ENCODE results near the gene SCFD2. TPM values are rescaled to one million over a fixed set of nuclear protein-coding genes. Genes with fewer than 3 reads are reported as not detected.

Gene SCFD2
- total and polyA plus RNA-seq, 10 of the 15 experiments (the other 5 are each of a cell fraction or from before 2014, with no cell fraction given) = 4.8 to 37.6 (median 24.9) TPM

DNA sequence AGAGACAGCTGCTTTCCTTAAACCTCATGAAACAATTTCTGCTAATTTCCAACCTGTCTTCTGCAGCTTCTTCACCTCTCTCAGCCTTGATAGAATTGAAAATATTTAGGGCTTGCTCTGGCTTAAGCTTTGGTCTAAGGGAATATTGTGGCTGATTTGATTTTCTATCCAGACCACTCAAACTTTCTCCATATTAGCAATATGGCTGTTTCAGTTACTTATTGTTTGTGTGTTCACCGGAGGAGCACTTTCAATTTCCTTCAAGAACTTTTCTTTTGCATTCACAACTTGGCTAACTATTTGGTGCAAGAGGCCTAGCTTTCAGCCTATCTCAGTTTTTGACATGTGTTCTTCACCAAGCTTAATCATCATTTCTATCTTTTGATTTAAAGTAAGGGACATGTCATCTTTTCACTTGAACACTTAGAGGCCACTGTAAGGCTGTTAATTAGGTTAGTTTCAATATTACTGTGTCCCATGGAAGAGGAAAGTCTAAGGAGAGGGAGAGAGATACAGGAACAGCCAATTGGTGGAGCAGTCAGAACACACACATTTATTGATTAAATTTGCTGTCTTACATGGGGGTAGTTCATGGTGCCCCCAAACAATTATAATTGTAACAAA lies 290.6 kb downstream of the SCFD2 start:
- H2AFZ ChIP-seq (ENCODE audit: control insufficient read depth, low read depth, low read length) = no peak overlapping the region
- intact Hi-C loops (cut with micrococcal nuclease; ENCODE audit: unreplicated experiment) = no loop called here
- no peak; the same call in 1 of the 2 replicates for TF ChIP-seq IKZF1 (conservative IDR thresholded peaks at IDR 0.05)
- TF ChIP-seq DPF2 (IDR thresholded peaks at IDR 0.05) = 0 out of 2 replicates have a peak, but pooled peaks have one; percentile 31
- TF ChIP-seq JUNB (IDR thresholded peaks at IDR 0.05) = peak; percentile 39
- TF ChIP-seq MTA2 (IDR thresholded peaks at IDR 0.05; ENCODE audit: low read depth) = 0 out of 2 replicates have a peak, but pooled peaks have one; percentile 21
- TF ChIP-seq MTA3 (IDR thresholded peaks at IDR 0.05; ENCODE audit: borderline replicate concordance, low read length) = no peak
- TF ChIP-seq IKZF2 (IDR thresholded peaks at IDR 0.05) = peak; percentile 32 to 41; a peak in 1 of 4 replicates
- TF ChIP-seq, protein P1, sequence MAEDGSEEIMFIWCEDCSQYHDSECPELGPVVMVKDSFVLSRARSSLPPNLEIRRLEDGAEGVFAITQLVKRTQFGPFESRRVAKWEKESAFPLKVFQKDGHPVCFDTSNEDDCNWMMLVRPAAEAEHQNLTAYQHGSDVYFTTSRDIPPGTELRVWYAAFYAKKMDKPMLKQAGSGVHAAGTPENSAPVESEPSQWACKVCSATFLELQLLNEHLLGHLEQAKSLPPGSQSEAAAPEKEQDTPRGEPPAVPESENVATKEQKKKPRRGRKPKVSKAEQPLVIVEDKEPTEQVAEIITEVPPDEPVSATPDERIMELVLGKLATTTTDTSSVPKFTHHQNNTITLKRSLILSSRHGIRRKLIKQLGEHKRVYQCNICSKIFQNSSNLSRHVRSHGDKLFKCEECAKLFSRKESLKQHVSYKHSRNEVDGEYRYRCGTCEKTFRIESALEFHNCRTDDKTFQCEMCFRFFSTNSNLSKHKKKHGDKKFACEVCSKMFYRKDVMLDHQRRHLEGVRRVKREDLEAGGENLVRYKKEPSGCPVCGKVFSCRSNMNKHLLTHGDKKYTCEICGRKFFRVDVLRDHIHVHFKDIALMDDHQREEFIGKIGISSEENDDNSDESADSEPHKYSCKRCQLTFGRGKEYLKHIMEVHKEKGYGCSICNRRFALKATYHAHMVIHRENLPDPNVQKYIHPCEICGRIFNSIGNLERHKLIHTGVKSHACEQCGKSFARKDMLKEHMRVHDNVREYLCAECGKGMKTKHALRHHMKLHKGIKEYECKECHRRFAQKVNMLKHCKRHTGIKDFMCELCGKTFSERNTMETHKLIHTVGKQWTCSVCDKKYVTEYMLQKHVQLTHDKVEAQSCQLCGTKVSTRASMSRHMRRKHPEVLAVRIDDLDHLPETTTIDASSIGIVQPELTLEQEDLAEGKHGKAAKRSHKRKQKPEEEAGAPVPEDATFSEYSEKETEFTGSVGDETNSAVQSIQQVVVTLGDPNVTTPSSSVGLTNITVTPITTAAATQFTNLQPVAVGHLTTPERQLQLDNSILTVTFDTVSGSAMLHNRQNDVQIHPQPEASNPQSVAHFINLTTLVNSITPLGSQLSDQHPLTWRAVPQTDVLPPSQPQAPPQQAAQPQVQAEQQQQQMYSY (CRISPR knock-in tag; IDR thresholded peaks at IDR 0.05) = no peak

More for the DNA sequence above, 290.6 kb downstream of the SCFD2 start:
- FAIRE-seq = no peak
- ATAC-seq = peak; percentile 68
- SMC1A ChIA-PET (ENCODE audit: uncharacterized antibody, unreplicated experiment) = interaction anchor here (1.9 kb wide), 1 partner anchor 37 kb away, joined by 4 read pairs; no protein-coding TSS in a partner anchor
- BruUV-seq (replicated peaks) = no TSS peak
- no peaks in the 10 kb centered on the region for H3K27me3 ChIP-seq (replicated peaks in 1 of 2; ENCODE audit: control insufficient read depth in 2 of 2, insufficient read depth in 2 of 2, low read length in 1 of 2)
- H3K9me3 ChIP-seq (replicated peaks; ENCODE audit: control insufficient read depth, insufficient read depth, low read length) = no peaks in the 10 kb centered on the region; the same call in 2 of the 3 replicates
- DNase-seq (ENCODE audit: low read depth, low spot score) = peak; percentile 13
- 0% methylated on average over 1 of the region's 1 CpG for WGBS (ENCODE audit: insufficient coverage, insufficient replicate concordance, low lambda C conversion rate, missing lambda C conversion rate)
- H3K27ac ChIP-seq (ENCODE audit: control insufficient read depth, insufficient read depth) = no peak overlapping the region
- POLR2A ChIA-PET = no interaction called here
- H4K20me1 ChIP-seq (ENCODE audit: control insufficient read depth, insufficient read depth) = no peaks in the 10 kb centered on the region
- no peaks in the 10 kb centered on the region for H3K79me2 ChIP-seq (ENCODE audit: control insufficient read depth, insufficient read depth, low read length)
- H3K4me2 ChIP-seq (ENCODE audit: control insufficient read depth, insufficient read depth) = peak overlapping the region; percentile 77; the same call in 1 of the 2 replicates
- H3K4me1 ChIP-seq (ENCODE audit: control insufficient read depth, insufficient read depth, low read length) = peaks cover 6% of the 10 kb centered on the region
- no peak overlapping the region; the same call in 1 of the 2 replicates for H3K4me3 ChIP-seq
- no peaks in the 10 kb centered on the region for H3K36me3 ChIP-seq (ENCODE audit: control insufficient read depth in 2 of 2, insufficient read depth in 2 of 2, low read length in 1 of 2)
- CTCF ChIA-PET = interaction anchor here (0.9 to 1.4 kb wide), 3 partner anchors 12 to 579 kb away, joined by 3 to 6 read pairs (median 3); no protein-coding TSS in a partner anchor
- no peak overlapping the region for H3K9ac ChIP-seq (ENCODE audit: control insufficient read depth, insufficient read depth, low read length)
- in situ Hi-C loops (cut with MboI) = no loop called here
- RAD21 ChIA-PET (ENCODE audit: unreplicated experiment) = no interaction called here
